Activated T-cell treated with anti-CD3 and anti-CD28 coated beads for 1 hour (primary cell): ENCODE results near the gene BNIP3.
"Not testable (repeated sequence)": the region's sequence is repeated elsewhere in the genome, so short reads cannot be mapped to it uniquely, and the experiment has no call there.

Source experiments
- DNase-seq: peaks from one replicate; pipeline ENCODE4 v3.0.0-alpha.2; 2020; ENCODE audit warnings: low read depth

The BNIP3 gene

GRCh38 chr10:132001238-132001972 lies 19.7 kb upstream of the BNIP3 start:
- no peak for DNase-seq

- no peak for DNase-seq
Measured at GRCh38 chr10:131998845-131999681, 17.3 kb upstream of the BNIP3 start.

- no peak for DNase-seq
Measured at GRCh38 chr10:131998050-131998844, 16.5 kb upstream of the BNIP3 start.

GRCh38 chr10:131997366-131998049 lies 15.8 kb upstream of the BNIP3 start:
- DNase-seq, result no peak

- DNase-seq, result no peak
Measured at GRCh38 chr10:131996466-131997365, 15.0 kb upstream of the BNIP3 start.

- no peak for DNase-seq
Measured at GRCh38 chr10:131994435-131994834, 12.7 kb upstream of the BNIP3 start.

GRCh38 chr10:131993275-131993674 lies 11.6 kb upstream of the BNIP3 start:
- DNase-seq, result no peak

- no peak for DNase-seq
Measured at GRCh38 chr10:131991726-131992125, 10.0 kb upstream of the BNIP3 start.

- DNase-seq, result not testable (repeated sequence)
Measured at GRCh38 chr10:131987786-131988185, 6.1 kb upstream of the BNIP3 start.

- DNase-seq, result not testable (repeated sequence)
Measured at GRCh38 chr10:131987301-131987700, 5.6 kb upstream of the BNIP3 start.

GRCh38 chr10:131986851-131987250 lies 5.1 kb upstream of the BNIP3 start:
- not testable (repeated sequence) for DNase-seq

GRCh38 chr10:131983780-131984179 lies 2.1 kb upstream of the BNIP3 start:
- DNase-seq, result no peak

GRCh38 chr10:131982796-131983195 lies 1.1 kb upstream of the BNIP3 start:
- no peak for DNase-seq

- no peak for DNase-seq
Measured at GRCh38 chr10:131982185-131982756, 548 bp upstream of the BNIP3 start.

GRCh38 chr10:131980761-131981428 lies 828 bp downstream of the BNIP3 start:
- no peak for DNase-seq

GRCh38 chr10:131980321-131980720 lies 1.4 kb downstream of the BNIP3 start:
- DNase-seq, result no peak

- no peak for DNase-seq
Measured at GRCh38 chr10:131979821-131980270, 1.9 kb downstream of the BNIP3 start.

- no peak for DNase-seq
Measured at GRCh38 chr10:131979336-131979735, 2.4 kb downstream of the BNIP3 start.

GRCh38 chr10:131978851-131979250 lies 2.9 kb downstream of the BNIP3 start:
- DNase-seq, result no peak

- DNase-seq, result no peak
Measured at GRCh38 chr10:131978366-131978765, 3.4 kb downstream of the BNIP3 start.
